ENCODE data around the gene GALNT16.

DNA sequence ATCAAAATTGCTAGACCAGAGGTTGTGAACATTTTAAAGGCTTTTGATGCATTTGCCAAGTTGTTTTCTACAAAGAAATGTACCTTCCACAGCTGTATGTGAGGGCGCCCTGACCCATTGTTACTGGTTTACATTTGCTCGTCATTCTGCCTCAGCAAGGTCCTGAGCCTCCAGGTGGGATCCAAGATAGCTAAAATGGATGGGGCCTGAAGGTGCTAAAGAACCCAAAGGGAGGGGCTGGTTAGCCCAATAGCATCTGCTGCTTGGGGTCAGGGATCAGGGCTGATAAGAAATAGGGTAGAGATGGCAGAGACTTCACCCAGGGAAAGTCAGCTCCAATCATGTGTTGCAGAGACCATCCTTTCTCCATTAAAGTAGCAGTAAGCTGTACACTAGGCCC is 43.1 kb downstream of the GALNT16 start:
- TF ChIP-seq, protein P1, sequence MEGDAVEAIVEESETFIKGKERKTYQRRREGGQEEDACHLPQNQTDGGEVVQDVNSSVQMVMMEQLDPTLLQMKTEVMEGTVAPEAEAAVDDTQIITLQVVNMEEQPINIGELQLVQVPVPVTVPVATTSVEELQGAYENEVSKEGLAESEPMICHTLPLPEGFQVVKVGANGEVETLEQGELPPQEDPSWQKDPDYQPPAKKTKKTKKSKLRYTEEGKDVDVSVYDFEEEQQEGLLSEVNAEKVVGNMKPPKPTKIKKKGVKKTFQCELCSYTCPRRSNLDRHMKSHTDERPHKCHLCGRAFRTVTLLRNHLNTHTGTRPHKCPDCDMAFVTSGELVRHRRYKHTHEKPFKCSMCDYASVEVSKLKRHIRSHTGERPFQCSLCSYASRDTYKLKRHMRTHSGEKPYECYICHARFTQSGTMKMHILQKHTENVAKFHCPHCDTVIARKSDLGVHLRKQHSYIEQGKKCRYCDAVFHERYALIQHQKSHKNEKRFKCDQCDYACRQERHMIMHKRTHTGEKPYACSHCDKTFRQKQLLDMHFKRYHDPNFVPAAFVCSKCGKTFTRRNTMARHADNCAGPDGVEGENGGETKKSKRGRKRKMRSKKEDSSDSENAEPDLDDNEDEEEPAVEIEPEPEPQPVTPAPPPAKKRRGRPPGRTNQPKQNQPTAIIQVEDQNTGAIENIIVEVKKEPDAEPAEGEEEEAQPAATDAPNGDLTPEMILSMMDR (IDR thresholded peaks at IDR 0.05; ENCODE audit: borderline replicate concordance, extremely low read depth, low read length, poor library complexity, severe bottlenecking) = no peak
- no peak for TF ChIP-seq EZH2 (IDR thresholded peaks at IDR 0.05; ENCODE audit: borderline replicate concordance, low read depth, low read length, severe bottlenecking)
